Measurements from ENCODE around the gene HDAC11.
"Not testable (repeated sequence)": the region's sequence is repeated elsewhere in the genome, so short reads cannot be mapped to it uniquely, and the experiment has no call there.

The HDAC11 gene

GRCh38 chr3:13507570-13508339, 27.6 kb downstream of the HDAC11 start:
- no peak for DNase-seq (ENCODE audit: low read depth in 2 of 2)

GRCh38 chr3:13508496-13508895, 28.4 kb downstream of the HDAC11 start:
- no peak for DNase-seq (ENCODE audit: low read depth in 2 of 2)

- no peak for DNase-seq (ENCODE audit: low read depth in 2 of 2)
These were observed 29.1 kb downstream of the HDAC11 start for GRCh38 chr3:13509059-13509815.

- DNase-seq (ENCODE audit: low read depth in 2 of 2), result no peak
These were observed 29.7 kb downstream of the HDAC11 start for GRCh38 chr3:13509816-13510192.

GRCh38 chr3:13512451-13512850, 32.3 kb downstream of the HDAC11 start:
- no peak for DNase-seq (ENCODE audit: low read depth in 2 of 2)

GRCh38 chr3:13513051-13513912, 33.2 kb downstream of the HDAC11 start:
- DNase-seq (ENCODE audit: low read depth in 2 of 2), result no peak

- DNase-seq (ENCODE audit: low read depth in 2 of 2), result no peak
These were observed 33.9 kb downstream of the HDAC11 start for GRCh38 chr3:13513913-13514517.

GRCh38 chr3:13514639-13515435, 34.7 kb downstream of the HDAC11 start:
- no peak for DNase-seq (ENCODE audit: low read depth in 2 of 2)

- no peak for DNase-seq (ENCODE audit: low read depth in 2 of 2)
These were observed 36.0 kb downstream of the HDAC11 start for GRCh38 chr3:13515786-13516759.

- DNase-seq (ENCODE audit: low read depth in 2 of 2), result no peak
These were observed 36.6 kb downstream of the HDAC11 start for GRCh38 chr3:13516760-13517135.

GRCh38 chr3:13517253-13517977, 37.3 kb downstream of the HDAC11 start:
- DNase-seq (ENCODE audit: low read depth in 2 of 2), result no peak

- no peak for DNase-seq (ENCODE audit: low read depth in 2 of 2)
These were observed 38.4 kb downstream of the HDAC11 start for GRCh38 chr3:13518516-13518953.

- DNase-seq (ENCODE audit: low read depth in 2 of 2), result no peak
These were observed 39.1 kb downstream of the HDAC11 start for GRCh38 chr3:13519006-13519791.

- no peak for DNase-seq (ENCODE audit: low read depth in 2 of 2)
These were observed 40.3 kb downstream of the HDAC11 start for GRCh38 chr3:13520326-13520880.

GRCh38 chr3:13521309-13521708, 41.2 kb downstream of the HDAC11 start:
- no peak for DNase-seq (ENCODE audit: low read depth in 2 of 2)

- not testable (repeated sequence) for DNase-seq (ENCODE audit: low read depth in 2 of 2)
These were observed 41.6 kb downstream of the HDAC11 start for GRCh38 chr3:13521749-13522148.

- no peak for DNase-seq (ENCODE audit: low read depth in 2 of 2)
These were observed 42.1 kb downstream of the HDAC11 start for GRCh38 chr3:13522236-13522635.
